Measurements from ENCODE around the gene IL6ST.

IL6ST gene

DNA sequence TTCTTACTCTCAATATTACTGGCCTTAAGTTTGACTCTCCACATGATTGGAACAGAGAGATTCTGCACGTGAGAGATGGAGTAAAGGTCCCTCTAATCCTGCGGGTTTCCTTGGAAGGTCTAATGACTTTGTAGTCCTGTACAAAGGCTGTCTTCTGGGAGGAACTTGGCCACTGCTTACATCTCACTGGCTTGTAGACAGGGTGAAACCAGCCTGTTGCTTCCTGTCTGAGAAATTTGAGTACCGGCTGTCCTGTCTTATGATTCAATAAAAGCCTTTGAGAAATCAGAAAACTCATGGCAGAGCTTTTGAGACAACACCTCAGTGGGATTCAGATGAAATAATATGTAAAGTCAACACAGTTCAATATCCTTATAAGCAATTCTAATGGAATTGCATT, 100.6 kb downstream of the IL6ST start:
- no peak for FAIRE-seq

DNA sequence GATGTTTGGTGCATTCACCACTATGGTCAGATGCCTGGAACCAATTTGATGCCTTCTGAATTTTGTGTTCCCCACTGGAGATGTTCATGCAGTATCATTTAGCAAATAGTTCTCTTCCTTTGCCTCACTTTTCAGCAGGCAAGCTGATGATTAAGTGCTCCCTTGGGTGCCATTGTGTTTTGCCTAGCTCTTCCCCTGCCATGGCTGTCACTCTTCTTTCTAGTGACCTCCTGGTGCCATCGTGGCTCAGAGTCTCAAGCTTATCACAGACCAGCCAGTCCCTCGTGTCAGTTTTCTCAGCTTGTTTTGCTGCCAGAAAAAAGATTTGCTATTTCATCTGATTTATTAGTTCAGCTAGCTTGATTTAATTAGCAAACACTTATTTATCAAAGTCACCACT, 102.3 kb downstream of the IL6ST start:
- no peak for FAIRE-seq

DNA sequence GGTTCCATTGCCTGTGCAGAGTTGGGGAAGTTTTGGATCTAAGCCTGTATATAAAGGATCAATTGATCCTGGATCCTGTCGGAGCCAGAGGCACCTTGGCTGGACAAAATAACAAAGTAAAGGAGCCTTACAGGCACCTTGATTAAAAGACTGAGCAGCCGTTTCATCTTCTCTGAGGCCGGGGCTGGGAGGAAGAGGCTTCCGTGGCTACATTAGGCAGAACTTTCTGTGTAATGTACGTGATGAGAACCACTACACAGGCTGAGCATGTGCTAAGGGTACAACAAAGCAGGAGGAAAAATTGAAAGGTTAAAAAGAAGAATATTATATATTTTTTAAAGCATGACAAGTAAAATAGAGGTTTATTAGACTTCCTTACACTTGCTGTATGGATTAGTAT, 106.6 kb downstream of the IL6ST start:
- no peak for FAIRE-seq

DNA sequence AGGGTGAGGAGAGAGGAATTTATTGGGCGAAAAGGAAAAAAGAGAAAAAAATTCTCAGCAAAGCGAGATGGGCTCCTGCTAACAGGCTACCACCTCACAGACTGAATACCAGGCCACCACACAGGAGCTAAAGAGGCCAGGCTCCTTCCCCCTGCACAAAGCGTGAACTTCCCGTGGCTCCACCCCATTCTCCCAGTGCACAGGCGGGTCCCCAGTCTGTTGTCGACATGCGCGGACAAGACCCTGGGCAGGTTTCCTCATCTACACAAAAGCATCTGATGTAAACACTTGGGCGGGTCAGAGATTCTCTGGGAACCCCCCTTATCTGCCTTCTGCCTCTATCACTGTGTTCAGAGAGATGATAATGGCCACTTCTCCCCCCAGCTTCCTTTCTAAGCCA, 109.4 kb downstream of the IL6ST start:
- no peak for FAIRE-seq
